ENCODE data around the gene ABHD16A.

The ABHD16A gene

GRCh38 chr6:31642798-31643570 is 60.1 kb downstream of the ABHD16A start:
- DNase-seq (ENCODE audit: low read depth in 2 of 2, low spot score in 1 of 2) = no peak

- DNase-seq (ENCODE audit: low read depth in 2 of 2, low spot score in 1 of 2) = no peak
Measured at GRCh38 chr6:31641370-31641769, 61.8 kb downstream of the ABHD16A start.

GRCh38 chr6:31640612-31641011 is 62.5 kb downstream of the ABHD16A start:
- DNase-seq (ENCODE audit: low read depth in 2 of 2, low spot score in 1 of 2) = no peak

- DNase-seq (ENCODE audit: low read depth in 2 of 2, low spot score in 1 of 2) = no peak
Measured at GRCh38 chr6:31639449-31639861, 63.7 kb downstream of the ABHD16A start.

GRCh38 chr6:31639043-31639442 is 64.1 kb downstream of the ABHD16A start:
- DNase-seq (ENCODE audit: low read depth in 2 of 2, low spot score in 1 of 2) = no peak

Measured in stimulated activated CD8-positive, alpha-beta memory T cell treated with anti-CD3 and anti-CD28 coated beads, Interleukin-4, amount 100 ng/mL, for 1 hour (primary cell).